Esophagus squamous epithelium (tissue), 5 donors: ENCODE results near the gene GRPEL1. TPM values are rescaled to one million over a fixed set of nuclear protein-coding genes. Genes with fewer than 3 reads are reported as not detected.
A peak's percentile ranks its signal among the peaks of the same experiment; 100 is the strongest.

Experiments used
- DNase-seq: peaks from one replicate; lab custom pipeline; 2025; lab: John Stamatoyannopoulos, UW
- H3K27ac ChIP-seq, 4 donors: fragments of 200-600 bp; sonication (generic); one replicate each; pipeline ENCODE4 v1.5.1; 2016 to 2019; ENCODE audit warnings: mild to moderate bottlenecking in 1 of 4
- H3K27me3 ChIP-seq, 4 donors: fragments of 200-600 bp; sonication (generic); 1 replicate in 3 of 4; 2 replicates in 1 of 4; pipeline versions ENCODE4 v1.5.1 to v1.6.0; 2017 to 2021; ENCODE audit warnings: antibody characterized with exemption in 1 of 4
- H3K36me3 ChIP-seq, 3 donors: fragments of 200-600 bp; sonication (generic); one replicate each; pipeline ENCODE4 v1.5.1; 2016 to 2019
- H3K4me1 ChIP-seq, 3 donors: fragments of 200-600 bp; sonication (generic); one replicate each; pipeline ENCODE4 v1.5.1; 2017 to 2019
- H3K4me3 ChIP-seq, 4 donors: fragments of 200-600 bp; sonication (generic); 1 replicate in 3 of 4; 2 replicates in 1 of 4; pipeline ENCODE4 v1.5.1; 2016 to 2019; ENCODE audit warnings: mild to moderate bottlenecking in 2 of 4, moderate library complexity in 1 of 4
- H3K9me3 ChIP-seq, 3 donors: fragments of 200-600 bp; sonication (generic); one replicate each; pipeline ENCODE4 v1.5.1; 2016 to 2019
- POLR2A ChIP-seq, 4 donors: fragments of 450-650 bp; IDR thresholded peaks; one replicate each; pipeline ENCODE4 v1.6.1; 2017; ENCODE audit warnings: antibody characterized with exemption in 4 of 4, mild to moderate bottlenecking in 4 of 4, moderate library complexity in 3 of 4
- WGBS, 2 donors: methylation state at CpG; one replicate each; pipeline ENCODE4 v1.1.5; 2018; 5-methylcytosine and 5-hydroxymethylcytosine counted together
- intact Hi-C: fragments of 100-400 bp; cut with DNase I; formaldehyde crosslinking; loops from one replicate; pipeline ENCODE4 v1.15.0; 2022
- total RNA-seq, 4 donors: library from RNA; depleted of rRNA; stranded (reverse); fragments of >200 nt; gene quantifications; one replicate each; pipeline ENCODE4 v1.1.0, GENCODE V29; 2016
- TF ChIP-seq, protein P1 (sequence below), 6 experiments: fragments of 450-650 bp in 4 of 6; fragments of 200-600 bp in 2 of 6; sonication (generic) in 2 of 6; IDR thresholded peaks; one replicate each; pipeline ENCODE4 v1.5.1; 2016 to 2019; ENCODE audit warnings: antibody characterized with exemption in 6 of 6, mild to moderate bottlenecking in 4 of 6, moderate library complexity in 4 of 6
- donor health status: DM: yes; HTN: yes; CAD: no.

Gene GRPEL1
- total RNA-seq, 4 donors from 2014 or later, result 16.6 to 30.6 (median 20.7) TPM

GRCh38 chr4:7050481-7051143, 17.3 kb downstream of the GRPEL1 start:
- intact Hi-C loops, result no loop called here
- Histone ChIP-seq H3K9me3 (no peaks in the 10 kb centered on the region), H3K4me3 (no peak overlapping the region), H3K27ac (no peak overlapping the region), H3K27me3 (no peaks in the 10 kb centered on the region), H3K4me1 (peaks cover 12 to 65% (median 17%) of the 10 kb centered on the region in 3 donors), H3K36me3 (peaks cover 0 to 67% (median 16%) of the 10 kb centered on the region in 3 donors)
- 91 to 94% methylated on average over 13 to 14 of the region's 36 CpGs for WGBS, 2 donors
- no peak for DNase-seq
- TF ChIP-seq, protein P1, sequence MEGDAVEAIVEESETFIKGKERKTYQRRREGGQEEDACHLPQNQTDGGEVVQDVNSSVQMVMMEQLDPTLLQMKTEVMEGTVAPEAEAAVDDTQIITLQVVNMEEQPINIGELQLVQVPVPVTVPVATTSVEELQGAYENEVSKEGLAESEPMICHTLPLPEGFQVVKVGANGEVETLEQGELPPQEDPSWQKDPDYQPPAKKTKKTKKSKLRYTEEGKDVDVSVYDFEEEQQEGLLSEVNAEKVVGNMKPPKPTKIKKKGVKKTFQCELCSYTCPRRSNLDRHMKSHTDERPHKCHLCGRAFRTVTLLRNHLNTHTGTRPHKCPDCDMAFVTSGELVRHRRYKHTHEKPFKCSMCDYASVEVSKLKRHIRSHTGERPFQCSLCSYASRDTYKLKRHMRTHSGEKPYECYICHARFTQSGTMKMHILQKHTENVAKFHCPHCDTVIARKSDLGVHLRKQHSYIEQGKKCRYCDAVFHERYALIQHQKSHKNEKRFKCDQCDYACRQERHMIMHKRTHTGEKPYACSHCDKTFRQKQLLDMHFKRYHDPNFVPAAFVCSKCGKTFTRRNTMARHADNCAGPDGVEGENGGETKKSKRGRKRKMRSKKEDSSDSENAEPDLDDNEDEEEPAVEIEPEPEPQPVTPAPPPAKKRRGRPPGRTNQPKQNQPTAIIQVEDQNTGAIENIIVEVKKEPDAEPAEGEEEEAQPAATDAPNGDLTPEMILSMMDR (IDR thresholded peaks at IDR 0.05), result no peak
- TF ChIP-seq POLR2A (IDR thresholded peaks at IDR 0.05), result no peak

DNA sequence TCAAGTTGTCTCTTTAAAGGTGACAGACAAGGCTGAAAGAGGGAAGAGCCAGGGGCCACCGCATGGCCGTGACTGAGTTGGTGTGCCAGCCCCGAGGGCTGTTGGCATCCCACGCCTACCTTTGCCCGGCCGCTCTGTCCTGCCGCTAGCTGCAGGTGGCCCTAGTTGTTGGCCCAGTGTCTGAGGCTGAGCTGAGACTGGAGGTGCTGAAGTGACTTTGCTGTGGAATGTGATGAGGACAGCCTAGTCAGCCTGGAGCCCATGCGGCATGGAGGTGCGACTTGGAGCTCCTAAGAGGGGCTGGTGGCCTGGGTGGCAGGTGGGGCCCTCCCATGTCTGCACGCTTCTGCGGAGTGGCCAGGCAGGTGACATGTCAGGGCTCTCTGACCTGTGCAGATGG, 18.1 kb downstream of the GRPEL1 start:
- WGBS, 2 donors, result 73 to 86% methylated on average over 6 to 7 of the region's 11 CpGs
- intact Hi-C loops, result loop anchor here (10.0 kb wide), 1 partner anchor 145 kb away; the partner anchor contains the start of gene TBC1D14
- no peaks in the 10 kb centered on the region for H3K27me3 ChIP-seq
- H3K9me3 ChIP-seq, result no peaks in the 10 kb centered on the region
- no peak for DNase-seq
- no peak overlapping the region for H3K4me3 ChIP-seq
- H3K4me1 ChIP-seq, result peaks cover 21 to 68% (median 26%) of the 10 kb centered on the region in 3 donors
- TF ChIP-seq, protein P1 (IDR thresholded peaks at IDR 0.05), result no peak
- no peak for TF ChIP-seq POLR2A (IDR thresholded peaks at IDR 0.05)
- peaks cover 0 to 59% (median 7%) of the 10 kb centered on the region in 3 donors for H3K36me3 ChIP-seq
- no peak overlapping the region for H3K27ac ChIP-seq

DNA sequence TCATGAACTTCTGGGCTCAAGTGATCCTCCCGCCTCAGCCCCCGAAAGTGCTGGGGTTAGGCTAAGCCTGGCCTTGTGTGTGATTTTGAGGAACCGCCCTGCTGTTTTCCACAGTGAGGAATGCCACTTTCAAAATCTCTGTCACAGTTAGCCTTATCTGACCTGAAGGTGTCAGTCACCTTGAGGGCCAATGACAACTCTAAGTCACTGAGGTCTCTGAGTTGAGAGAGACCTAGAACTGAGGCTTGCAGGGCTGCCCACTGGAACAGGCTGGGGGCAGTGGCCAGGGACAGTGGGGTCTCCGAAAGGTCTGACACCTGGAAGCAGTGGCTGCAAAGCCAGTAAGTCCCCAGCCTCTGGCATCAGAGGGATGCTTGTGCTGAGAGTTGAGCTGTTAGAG, 18.6 kb downstream of the GRPEL1 start:
- 67 to 83% methylated on average over 1 of the region's 4 CpGs for WGBS, 2 donors
- Histone ChIP-seq H3K27ac (no peak overlapping the region), H3K27me3 (no peaks in the 10 kb centered on the region), H3K4me3 (no peak overlapping the region), H3K9me3 (no peaks in the 10 kb centered on the region), H3K36me3 (peaks cover 0 to 55% (median 3%) of the 10 kb centered on the region in 3 donors), H3K4me1 (peaks cover 25 to 72% (median 30%) of the 10 kb centered on the region in 3 donors)
- intact Hi-C loops, result loop anchor here (10.0 kb wide), 1 partner anchor 144 kb away; the partner anchor contains the start of gene TBC1D14
- TF ChIP-seq POLR2A (IDR thresholded peaks at IDR 0.05), result no peak
- TF ChIP-seq, protein P1 (IDR thresholded peaks at IDR 0.05), result no peak
- no peak for DNase-seq

GRCh38 chr4:7048642-7049041, 19.2 kb downstream of the GRPEL1 start:
- peaks cover 0 to 48% (median 0%) of the 10 kb centered on the region in 3 donors for H3K36me3 ChIP-seq
- intact Hi-C loops, result loop anchor here (10.0 kb wide), 1 partner anchor 144 kb away; the partner anchor contains the start of gene TBC1D14
- no peak for DNase-seq
- WGBS, 2 donors, result 80 to 94% methylated on average over 9 to 12 of the region's 12 CpGs
- TF ChIP-seq, protein P1 (IDR thresholded peaks at IDR 0.05), result no peak
- TF ChIP-seq POLR2A (IDR thresholded peaks at IDR 0.05), result no peak
- H3K4me1 ChIP-seq, result peaks cover 27 to 76% (median 34%) of the 10 kb centered on the region in 3 donors
- H3K27ac ChIP-seq, result no peak overlapping the region
- H3K4me3 ChIP-seq, result no peak overlapping the region
- no peaks in the 10 kb centered on the region for H3K27me3 ChIP-seq
- H3K9me3 ChIP-seq, result no peaks in the 10 kb centered on the region

GRCh38 chr4:7046971-7047370, 20.9 kb downstream of the GRPEL1 start:
- H3K4me1 ChIP-seq, result peaks cover 29 to 66% (median 34%) of the 10 kb centered on the region in 3 donors
- peak overlapping the region in 1 of 4 donors; percentile 13 for H3K27ac ChIP-seq
- no peak overlapping the region for H3K4me3 ChIP-seq
- TF ChIP-seq POLR2A (IDR thresholded peaks at IDR 0.05), result no peak
- TF ChIP-seq, protein P1 (IDR thresholded peaks at IDR 0.05), result no peak
- H3K36me3 ChIP-seq, result peaks cover 0 to 39% (median 0%) of the 10 kb centered on the region in 3 donors
- intact Hi-C loops, result loop anchor here (10.0 kb wide), 1 partner anchor 142 kb away; the partner anchor contains the start of gene TBC1D14
- no peaks in the 10 kb centered on the region for H3K27me3 ChIP-seq
- H3K9me3 ChIP-seq, result no peaks in the 10 kb centered on the region
- no peak for DNase-seq
- WGBS, 2 donors, result 87 to 94% methylated on average over 9 of the region's 9 CpGs
